HepG2 (cell line): ENCODE data around the gene GNAZ. TPM values are rescaled to one million over a fixed set of nuclear protein-coding genes. Genes with fewer than 3 reads are reported as not detected.

Source experiments
- BCL3 ChIP-seq: sonication (generic); formaldehyde crosslinking; IDR thresholded peaks from 2 replicates; pipeline ENCODE4 v1.5.1; 2020; ENCODE audit warnings: mild to moderate bottlenecking, missing genetic modification reagents, moderate library complexity
- CENPT ChIP-seq: sonication (generic); formaldehyde crosslinking; IDR thresholded peaks from 2 replicates; pipeline ENCODE4 v1.8.0; 2022; ENCODE audit warnings: low read depth, mild to moderate bottlenecking, moderate library complexity, missing genetic modification reagents
- HMG20A ChIP-seq: IDR thresholded peaks from 2 replicates; pipeline ENCODE4 v1.6.1; 2016; ENCODE audit warnings: borderline replicate concordance
- KMT2B ChIP-seq: IDR thresholded peaks from 2 replicates; pipeline ENCODE4 v1.6.1; 2016; ENCODE audit warnings: missing genetic modification reagents, missing compliant biosample characterization
- MXD3 ChIP-seq: IDR thresholded peaks from 2 replicates; pipeline ENCODE4 v1.6.1; 2016; ENCODE audit warnings: mild to moderate bottlenecking, missing biosample characterization, missing genetic modification reagents
- NCOA5 ChIP-seq: sonication (generic); formaldehyde crosslinking; IDR thresholded peaks from 2 replicates; pipeline ENCODE4 v1.4.0; 2020; ENCODE audit warnings: missing genetic modification reagents
- SPEN ChIP-seq: sonication (generic); formaldehyde crosslinking; IDR thresholded peaks from 2 replicates; pipeline ENCODE4 v1.5.1; 2020; ENCODE audit warnings: low read depth, mild to moderate bottlenecking, missing genetic modification reagents
- SUZ12 ChIP-seq: fragments of 150-350 bp; IDR thresholded peaks from 2 replicates; pipeline ENCODE4 v1.6.1; 2014; ENCODE audit warnings: low read depth, low read length
- TAF1 ChIP-seq: sonication (generic); formaldehyde crosslinking; IDR thresholded peaks from 2 replicates; pipeline ENCODE4 v1.4.0; 2020; ENCODE audit warnings: missing genetic modification reagents
- XBP1 ChIP-seq: sonication (generic); formaldehyde crosslinking; IDR thresholded peaks from 2 replicates; pipeline ENCODE4 v1.5.0; 2020; ENCODE audit warnings: missing genetic modification reagents
- ZBTB38 ChIP-seq: sonication (generic); formaldehyde crosslinking; IDR thresholded peaks from 2 replicates; pipeline ENCODE4 v1.5.1; 2020; ENCODE audit warnings: mild to moderate bottlenecking, missing genetic modification reagents
- ZNF282 ChIP-seq: fragments of 450-650 bp; IDR thresholded peaks from 2 replicates; pipeline ENCODE4 v1.6.1; 2018; ENCODE audit not compliant: partially characterized antibody
- ZNF564 ChIP-seq: sonication (generic); formaldehyde crosslinking; IDR thresholded peaks from 2 replicates; pipeline ENCODE4 v1.8.1; 2023; ENCODE audit warnings: mild to moderate bottlenecking, missing genetic modification reagents
- ZNF615 ChIP-seq: sonication (generic); formaldehyde crosslinking; IDR thresholded peaks from 2 replicates; pipeline ENCODE4 v1.5.0; 2020; ENCODE audit warnings: mild to moderate bottlenecking, missing genetic modification reagents, borderline replicate concordance
- ZNF644 ChIP-seq: IDR thresholded peaks from 2 replicates; pipeline ENCODE4 v1.6.1; 2016; ENCODE audit warnings: low read depth
- ZNF776 ChIP-seq: sonication (generic); formaldehyde crosslinking; IDR thresholded peaks from 2 replicates; pipeline ENCODE4 v1.4.0; 2020; ENCODE audit warnings: mild to moderate bottlenecking, missing genetic modification reagents
- polyA plus RNA-seq, 8 experiments: library from polyadenylated mRNA; depleted of rRNA in 3 of 8; stranded (reverse) in 7 of 8; unstranded in 1 of 8; fragments of >200 nt; fragmentation: Illumina TruSeq in 4 of 8; extraction: Trizol in 4 of 8; gene quantifications; 2 replicates each; pipeline versions ENCODE4 v1.2.1 to v1.2.3, GENCODE V29; 2011 to 2016; ENCODE audit warnings: low read depth in 4 of 8, missing spikeins in 1 of 8, mixed read lengths in 1 of 8; ENCODE audit not compliant: insufficient read depth in 1 of 8
- total RNA-seq, 5 experiments: library from RNA; depleted of rRNA; stranded (reverse); fragments of >200 nt; fragmentation: Illumina TruSeq; extraction: Trizol; gene quantifications; 2 replicates each; pipeline ENCODE4 v1.2.3, GENCODE V29; 2016; ENCODE audit warnings: low read depth in 1 of 5
- TF ChIP-seq, protein P1 (sequence below): sonication (generic); formaldehyde crosslinking; conservative IDR thresholded peaks from 2 replicates; pipeline ENCODE4 v1.4.0; 2020; ENCODE audit warnings: missing genetic modification reagents
- TF ChIP-seq, protein P2 (sequence below): sonication (generic); formaldehyde crosslinking; IDR thresholded peaks from 2 replicates; pipeline ENCODE4 v1.9.0; 2021; ENCODE audit warnings: missing genetic modification reagents, borderline replicate concordance
- TF ChIP-seq, protein P3 (sequence below): sonication (generic); formaldehyde crosslinking; IDR thresholded peaks from 2 replicates; pipeline ENCODE4 v1.8.1; 2023; ENCODE audit warnings: mild to moderate bottlenecking, missing genetic modification reagents
- TF ChIP-seq, protein P4 (sequence below): sonication (generic); formaldehyde crosslinking; conservative IDR thresholded peaks from 2 replicates; pipeline ENCODE4 v1.8.1; 2023; ENCODE audit warnings: missing genetic modification reagents

The GNAZ gene
- total and polyA plus RNA-seq, 2 of the 13 experiments (the other 11 are each of a cell fraction or from before 2014, with no cell fraction given): 11.4 to 22.3 TPM

DNA sequence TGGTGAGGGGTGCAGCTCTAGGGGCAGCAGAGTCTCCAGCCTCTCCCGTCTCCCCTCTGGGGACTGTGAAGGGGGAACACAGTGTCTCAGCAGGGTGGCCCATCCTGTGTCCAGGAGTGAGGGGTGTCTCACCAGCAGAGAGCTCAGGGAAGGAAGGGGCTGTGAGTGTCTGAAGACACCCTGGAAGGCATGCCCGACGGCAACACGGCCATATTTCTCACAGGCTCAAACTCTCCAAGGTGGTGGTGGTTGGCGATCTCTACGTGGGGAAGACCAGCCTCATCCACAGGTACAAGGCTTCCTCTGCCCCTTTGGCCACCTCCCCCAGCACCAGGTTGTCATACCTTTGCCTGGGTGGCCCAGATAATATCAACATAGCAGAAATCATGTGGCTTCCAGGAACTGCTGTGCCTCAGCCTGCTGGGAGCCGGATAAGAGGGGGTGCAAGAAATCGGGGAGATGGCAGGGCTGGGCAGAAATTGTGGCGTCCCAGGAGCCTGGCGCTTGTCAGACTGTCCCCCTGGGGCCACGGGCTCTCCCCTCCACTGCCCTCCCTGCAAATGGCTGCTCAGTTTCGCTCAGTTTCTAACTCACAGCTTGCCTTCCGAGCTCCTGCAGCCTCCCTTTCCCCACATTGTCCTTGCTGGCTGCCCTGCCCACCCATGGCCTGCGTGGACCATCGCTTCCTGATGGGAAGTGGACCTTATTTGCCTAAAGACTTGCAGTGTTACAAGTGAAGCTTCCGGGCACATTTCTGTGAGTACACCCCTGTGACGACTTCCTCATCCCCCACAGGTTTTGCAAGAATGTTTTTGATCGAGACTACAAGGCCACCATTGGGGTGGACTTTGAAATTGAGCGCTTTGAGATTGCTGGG lies 82.2 kb downstream of the GNAZ start (continued):
- TF ChIP-seq ZNF644 (no peak; the same call in 1 of the 2 replicates), ZNF776 (CRISPR knock-in tag) (no peak), ZNF564 (no peak), ZNF282 (no peak), NCOA5 (CRISPR knock-in tag) (no peak), KMT2B (CRISPR knock-in tag) (no peak), SPEN (CRISPR knock-in tag) (peak; percentile 35; the same call in 1 of the 2 replicates), XBP1 (no peak), BCL3 (CRISPR knock-in tag) (no peak), ZNF615 (no peak), HMG20A (CRISPR knock-in tag) (peak; percentile 47; the same call in 1 of the 2 replicates), CENPT (CRISPR knock-in tag) (no peak), MXD3 (CRISPR knock-in tag) (no peak), SUZ12 (no peak), ZBTB38 (peak; percentile 39), TAF1 (CRISPR knock-in tag) (peak; percentile 32; the same call in 1 of the 2 replicates)
- TF ChIP-seq, protein P1, sequence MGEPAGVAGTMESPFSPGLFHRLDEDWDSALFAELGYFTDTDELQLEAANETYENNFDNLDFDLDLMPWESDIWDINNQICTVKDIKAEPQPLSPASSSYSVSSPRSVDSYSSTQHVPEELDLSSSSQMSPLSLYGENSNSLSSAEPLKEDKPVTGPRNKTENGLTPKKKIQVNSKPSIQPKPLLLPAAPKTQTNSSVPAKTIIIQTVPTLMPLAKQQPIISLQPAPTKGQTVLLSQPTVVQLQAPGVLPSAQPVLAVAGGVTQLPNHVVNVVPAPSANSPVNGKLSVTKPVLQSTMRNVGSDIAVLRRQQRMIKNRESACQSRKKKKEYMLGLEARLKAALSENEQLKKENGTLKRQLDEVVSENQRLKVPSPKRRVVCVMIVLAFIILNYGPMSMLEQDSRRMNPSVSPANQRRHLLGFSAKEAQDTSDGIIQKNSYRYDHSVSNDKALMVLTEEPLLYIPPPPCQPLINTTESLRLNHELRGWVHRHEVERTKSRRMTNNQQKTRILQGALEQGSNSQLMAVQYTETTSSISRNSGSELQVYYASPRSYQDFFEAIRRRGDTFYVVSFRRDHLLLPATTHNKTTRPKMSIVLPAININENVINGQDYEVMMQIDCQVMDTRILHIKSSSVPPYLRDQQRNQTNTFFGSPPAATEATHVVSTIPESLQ: no peak
- TF ChIP-seq, protein P2, sequence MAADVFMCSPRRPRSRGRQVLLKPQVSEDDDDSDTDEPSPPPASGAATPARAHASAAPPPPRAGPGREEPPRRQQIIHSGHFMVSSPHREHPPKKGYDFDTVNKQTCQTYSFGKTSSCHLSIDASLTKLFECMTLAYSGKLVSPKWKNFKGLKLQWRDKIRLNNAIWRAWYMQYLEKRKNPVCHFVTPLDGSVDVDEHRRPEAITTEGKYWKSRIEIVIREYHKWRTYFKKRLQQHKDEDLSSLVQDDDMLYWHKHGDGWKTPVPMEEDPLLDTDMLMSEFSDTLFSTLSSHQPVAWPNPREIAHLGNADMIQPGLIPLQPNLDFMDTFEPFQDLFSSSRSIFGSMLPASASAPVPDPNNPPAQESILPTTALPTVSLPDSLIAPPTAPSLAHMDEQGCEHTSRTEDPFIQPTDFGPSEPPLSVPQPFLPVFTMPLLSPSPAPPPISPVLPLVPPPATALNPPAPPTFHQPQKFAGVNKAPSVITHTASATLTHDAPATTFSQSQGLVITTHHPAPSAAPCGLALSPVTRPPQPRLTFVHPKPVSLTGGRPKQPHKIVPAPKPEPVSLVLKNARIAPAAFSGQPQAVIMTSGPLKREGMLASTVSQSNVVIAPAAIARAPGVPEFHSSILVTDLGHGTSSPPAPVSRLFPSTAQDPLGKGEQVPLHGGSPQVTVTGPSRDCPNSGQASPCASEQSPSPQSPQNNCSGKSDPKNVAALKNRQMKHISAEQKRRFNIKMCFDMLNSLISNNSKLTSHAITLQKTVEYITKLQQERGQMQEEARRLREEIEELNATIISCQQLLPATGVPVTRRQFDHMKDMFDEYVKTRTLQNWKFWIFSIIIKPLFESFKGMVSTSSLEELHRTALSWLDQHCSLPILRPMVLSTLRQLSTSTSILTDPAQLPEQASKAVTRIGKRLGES: no peak
- TF ChIP-seq, protein P3, sequence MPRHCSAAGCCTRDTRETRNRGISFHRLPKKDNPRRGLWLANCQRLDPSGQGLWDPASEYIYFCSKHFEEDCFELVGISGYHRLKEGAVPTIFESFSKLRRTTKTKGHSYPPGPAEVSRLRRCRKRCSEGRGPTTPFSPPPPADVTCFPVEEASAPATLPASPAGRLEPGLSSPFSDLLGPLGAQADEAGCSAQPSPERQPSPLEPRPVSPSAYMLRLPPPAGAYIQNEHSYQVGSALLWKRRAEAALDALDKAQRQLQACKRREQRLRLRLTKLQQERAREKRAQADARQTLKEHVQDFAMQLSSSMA (CRISPR knock-in tag): 0 out of 2 replicates have a peak, but pooled peaks have one; percentile 44
- TF ChIP-seq, protein P4, sequence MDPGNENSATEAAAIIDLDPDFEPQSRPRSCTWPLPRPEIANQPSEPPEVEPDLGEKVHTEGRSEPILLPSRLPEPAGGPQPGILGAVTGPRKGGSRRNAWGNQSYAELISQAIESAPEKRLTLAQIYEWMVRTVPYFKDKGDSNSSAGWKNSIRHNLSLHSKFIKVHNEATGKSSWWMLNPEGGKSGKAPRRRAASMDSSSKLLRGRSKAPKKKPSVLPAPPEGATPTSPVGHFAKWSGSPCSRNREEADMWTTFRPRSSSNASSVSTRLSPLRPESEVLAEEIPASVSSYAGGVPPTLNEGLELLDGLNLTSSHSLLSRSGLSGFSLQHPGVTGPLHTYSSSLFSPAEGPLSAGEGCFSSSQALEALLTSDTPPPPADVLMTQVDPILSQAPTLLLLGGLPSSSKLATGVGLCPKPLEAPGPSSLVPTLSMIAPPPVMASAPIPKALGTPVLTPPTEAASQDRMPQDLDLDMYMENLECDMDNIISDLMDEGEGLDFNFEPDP (CRISPR knock-in tag): no peak
